Body of pancreas (tissue), 4 donors: Measurements from ENCODE around the gene CCT8.

Experiments used
- CTCF ChIP-seq, 7 experiments: fragments of 450-650 bp in 4 of 7; fragments of 200-600 bp in 3 of 7; sonication (generic) in 3 of 7; IDR thresholded peaks; one replicate each; pipeline ENCODE4 v1.5.1; 2016 to 2019; ENCODE audit warnings: antibody characterized with exemption in 7 of 7
- POLR2A ChIP-seq, 3 donors: fragments of 450-650 bp; IDR thresholded peaks; one replicate each; pipeline ENCODE4 v1.6.1; 2016; ENCODE audit warnings: antibody characterized with exemption in 3 of 3, mild to moderate bottlenecking in 2 of 3

GRCh38 chr21:29055080-29055479 is 18.4 kb downstream of the CCT8 start:
- no peak for TF ChIP-seq CTCF (IDR thresholded peaks at IDR 0.05)
- TF ChIP-seq POLR2A (IDR thresholded peaks at IDR 0.05): no peak
